OCI-LY3 (cell line): ENCODE data around the gene MRAP2.
"Not testable (repeated sequence)": the region's sequence is repeated elsewhere in the genome, so short reads cannot be mapped to it uniquely, and the experiment has no call there.

ENCODE experiments used
- H2AFZ ChIP-seq: fragments of 200-600, 300-600 bp; shearing (Covaris generic); 2 replicates; pipeline ENCODE4 v1.6.0; 2014; ENCODE audit warnings: antibody characterized with exemption, low read depth, low read length
- H3K27ac ChIP-seq: fragments of 200-600, 300-600 bp; sonication (generic); 2 replicates; pipeline ENCODE4 v1.5.1; 2014; ENCODE audit warnings: mild to moderate bottlenecking, low read length, moderate library complexity, mixed read lengths
- H3K27me3 ChIP-seq: fragments of 200-600, 300-600 bp; sonication (generic); 2 replicates; pipeline ENCODE4 v1.6.1; 2014; ENCODE audit warnings: low read depth, low read length, mixed read lengths
- H3K36me3 ChIP-seq: fragments of 200-600, 300-600 bp; sonication (generic); replicated peaks from 2 replicates; pipeline ENCODE3; 2014; ENCODE audit warnings: low read depth, low read length, mixed read lengths
- H3K4me1 ChIP-seq: fragments of 300-600, 200-600 bp; sonication (generic); 2 replicates; pipeline ENCODE4 v1.6.1; 2014; ENCODE audit warnings: low read length, mixed read lengths
- H3K4me2 ChIP-seq: fragments of 200-600, 300-600 bp; sonication (generic); 2 replicates; pipeline ENCODE4 v1.6.1; 2014; ENCODE audit warnings: low read length, mixed read lengths
- H3K4me3 ChIP-seq: fragments of 300-600, 200-600 bp; sonication (generic); 2 replicates; pipeline ENCODE4 v1.5.1; 2014; ENCODE audit warnings: antibody characterized with exemption, mild to moderate bottlenecking, low read length, moderate library complexity
- H3K79me2 ChIP-seq: fragments of 300-600, 200-600 bp; shearing (Covaris generic); 2 replicates; pipeline ENCODE4 v1.6.1; 2014; ENCODE audit warnings: mild to moderate bottlenecking, low read length, mixed read lengths
- H3K9ac ChIP-seq: fragments of 300-600, 200-600 bp; shearing (Covaris generic); 2 replicates; pipeline ENCODE4 v1.6.0; 2014; ENCODE audit warnings: mild to moderate bottlenecking, low read length, moderate library complexity
- H3K9me3 ChIP-seq: fragments of 200-600, 300-600 bp; shearing (Covaris generic); 2 replicates; pipeline ENCODE4 v1.6.1; 2014; ENCODE audit warnings: low read length, mixed read lengths; ENCODE audit not compliant: insufficient read depth
- H4K20me1 ChIP-seq: fragments of 200-600, 300-600 bp; sonication (generic); 2 replicates; pipeline ENCODE4 v1.6.1; 2016; ENCODE audit warnings: low read length, mixed read lengths; ENCODE audit not compliant: insufficient read depth
- EZH2phosphoT487 ChIP-seq: fragments of 200-600 bp; shearing (Covaris generic); IDR thresholded peaks from 2 replicates; pipeline ENCODE4 v1.6.1; 2018; ENCODE audit warnings: antibody characterized with exemption, mixed run types, low read depth
- TF ChIP-seq, protein P1 (sequence below): fragments of 200-600, 300-600 bp; sonication (generic); IDR thresholded peaks from 2 replicates; pipeline ENCODE4 v1.5.1; 2014; ENCODE audit warnings: antibody characterized with exemption, low read length, low read depth

The MRAP2 gene

DNA sequence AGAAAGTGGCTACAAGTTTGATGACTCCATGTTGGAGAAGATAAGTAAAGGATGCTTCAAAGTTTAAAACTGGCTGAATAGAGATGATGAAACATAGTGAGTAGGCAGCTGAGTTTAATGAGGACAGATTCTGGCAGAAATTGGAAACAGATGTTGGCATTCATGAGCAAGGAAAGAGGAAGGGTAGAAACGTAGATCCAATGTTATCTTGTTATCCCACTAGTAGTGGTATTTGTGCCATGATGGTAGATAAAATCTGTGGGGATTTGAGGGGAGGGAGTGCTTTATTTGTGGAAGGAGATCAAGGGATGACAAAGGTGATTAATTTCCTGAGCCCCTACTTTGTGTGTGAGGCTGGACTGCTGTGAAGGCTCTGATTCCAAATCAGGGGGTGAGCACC lies 69.5 kb downstream of the MRAP2 start:
- Histone ChIP-seq H4K20me1 (no peaks in the 10 kb centered on the region), H3K79me2 (no peaks in the 10 kb centered on the region), H3K27ac (no peak overlapping the region), H3K27me3 (no peaks in the 10 kb centered on the region), H3K4me1 (no peaks in the 10 kb centered on the region), H3K4me2 (no peak overlapping the region), H3K36me3 (no peaks in the 10 kb centered on the region), H3K4me3 (no peak overlapping the region), H2AFZ (no peak overlapping the region), H3K9me3 (no peaks in the 10 kb centered on the region), H3K9ac (no peak overlapping the region)
- TF ChIP-seq, protein P1, sequence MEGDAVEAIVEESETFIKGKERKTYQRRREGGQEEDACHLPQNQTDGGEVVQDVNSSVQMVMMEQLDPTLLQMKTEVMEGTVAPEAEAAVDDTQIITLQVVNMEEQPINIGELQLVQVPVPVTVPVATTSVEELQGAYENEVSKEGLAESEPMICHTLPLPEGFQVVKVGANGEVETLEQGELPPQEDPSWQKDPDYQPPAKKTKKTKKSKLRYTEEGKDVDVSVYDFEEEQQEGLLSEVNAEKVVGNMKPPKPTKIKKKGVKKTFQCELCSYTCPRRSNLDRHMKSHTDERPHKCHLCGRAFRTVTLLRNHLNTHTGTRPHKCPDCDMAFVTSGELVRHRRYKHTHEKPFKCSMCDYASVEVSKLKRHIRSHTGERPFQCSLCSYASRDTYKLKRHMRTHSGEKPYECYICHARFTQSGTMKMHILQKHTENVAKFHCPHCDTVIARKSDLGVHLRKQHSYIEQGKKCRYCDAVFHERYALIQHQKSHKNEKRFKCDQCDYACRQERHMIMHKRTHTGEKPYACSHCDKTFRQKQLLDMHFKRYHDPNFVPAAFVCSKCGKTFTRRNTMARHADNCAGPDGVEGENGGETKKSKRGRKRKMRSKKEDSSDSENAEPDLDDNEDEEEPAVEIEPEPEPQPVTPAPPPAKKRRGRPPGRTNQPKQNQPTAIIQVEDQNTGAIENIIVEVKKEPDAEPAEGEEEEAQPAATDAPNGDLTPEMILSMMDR = no peak
- TF ChIP-seq EZH2phosphoT487 = no peak

DNA sequence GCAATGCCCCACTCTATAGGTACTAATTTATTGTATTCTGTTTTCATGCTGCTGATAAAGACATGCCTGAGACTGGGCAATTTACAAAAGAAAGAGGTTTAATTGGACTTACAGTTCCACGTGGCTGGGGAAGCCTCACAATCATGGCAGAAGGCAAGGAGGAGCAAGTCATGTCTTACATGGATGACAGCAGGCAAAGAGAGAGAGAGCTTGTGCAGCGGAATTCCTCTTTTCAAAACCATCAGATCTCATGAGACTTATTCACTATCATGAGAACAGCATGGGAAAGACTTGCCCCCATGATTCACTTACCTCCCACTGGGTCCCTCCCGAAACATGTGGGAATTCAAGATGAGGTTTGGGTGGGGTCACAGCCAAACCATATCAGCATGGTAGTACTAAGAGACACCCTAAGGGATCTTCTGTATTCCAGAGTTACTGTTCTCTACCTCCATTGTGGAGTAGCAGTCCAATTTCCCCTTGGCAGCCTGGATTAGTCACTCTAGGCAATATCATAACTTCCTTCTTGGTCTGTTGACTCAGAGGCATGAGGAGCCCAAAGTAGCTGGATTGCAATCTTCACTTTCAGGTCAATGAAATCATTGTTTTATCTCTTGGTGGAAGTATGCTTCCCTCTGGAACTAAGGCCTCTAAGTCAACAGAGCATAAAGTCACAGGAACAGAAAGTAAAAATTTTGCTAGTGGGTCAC lies 71.8 kb downstream of the MRAP2 start:
- H3K9ac ChIP-seq, H3K9me3 ChIP-seq, H3K27ac ChIP-seq, H3K4me2 ChIP-seq, H4K20me1 ChIP-seq, H3K4me1 ChIP-seq, H3K36me3 ChIP-seq, H2AFZ ChIP-seq, H3K27me3 ChIP-seq, H3K4me3 ChIP-seq, H3K79me2 ChIP-seq: not testable (repeated sequence)

DNA sequence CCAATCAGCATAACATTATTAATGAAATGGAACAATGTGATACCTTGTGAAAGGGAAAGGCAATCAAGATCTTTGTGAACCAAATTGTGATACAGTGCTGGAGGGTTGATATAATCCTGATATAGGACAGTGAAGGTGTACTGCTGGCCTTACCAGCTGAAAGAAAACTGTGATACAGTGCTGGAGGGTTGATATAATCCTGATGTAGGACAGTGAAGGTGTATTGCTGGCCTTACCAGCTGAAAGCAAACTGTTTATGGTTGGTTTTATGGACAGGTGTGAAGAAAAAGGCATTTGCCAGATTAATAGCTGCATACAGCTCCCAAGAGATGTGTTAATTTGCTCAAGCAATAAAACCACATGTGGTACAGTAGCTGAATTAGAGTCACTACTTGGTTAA lies 73.9 kb downstream of the MRAP2 start:
- Histone ChIP-seq H3K27ac (no peak overlapping the region), H3K4me3 (no peak overlapping the region), H3K4me1 (no peaks in the 10 kb centered on the region), H3K4me2 (no peak overlapping the region), H3K36me3 (no peaks in the 10 kb centered on the region), H3K9me3 (no peaks in the 10 kb centered on the region), H3K27me3 (no peaks in the 10 kb centered on the region), H4K20me1 (no peaks in the 10 kb centered on the region), H3K9ac (no peak overlapping the region), H2AFZ (no peak overlapping the region), H3K79me2 (no peaks in the 10 kb centered on the region)
- no peak for TF ChIP-seq EZH2phosphoT487
- TF ChIP-seq, protein P1 = no peak

DNA sequence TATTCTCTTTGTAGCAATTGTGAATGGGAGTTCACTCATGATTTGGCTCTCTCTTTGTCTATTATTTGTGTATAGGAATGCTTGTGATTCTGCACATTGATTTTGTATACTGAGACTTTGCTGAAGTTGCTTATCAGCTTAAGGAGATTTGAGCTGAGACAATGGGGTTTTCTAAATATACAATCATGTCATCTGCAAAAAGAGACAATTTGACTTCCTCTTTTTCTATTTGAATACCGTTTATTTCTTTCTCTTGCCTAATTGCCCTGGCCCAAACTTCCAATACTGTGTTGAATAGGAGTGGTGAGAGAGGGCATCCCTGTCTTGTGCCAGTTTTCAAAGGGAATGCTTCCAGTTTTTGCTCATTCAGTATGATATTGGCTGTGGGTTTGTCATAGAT lies 77.8 kb downstream of the MRAP2 start:
- H3K27ac ChIP-seq, H3K4me3 ChIP-seq, H3K79me2 ChIP-seq, H3K4me1 ChIP-seq, H3K9me3 ChIP-seq, H3K9ac ChIP-seq, H2AFZ ChIP-seq, H3K27me3 ChIP-seq, H3K36me3 ChIP-seq, H3K4me2 ChIP-seq, H4K20me1 ChIP-seq: not testable (repeated sequence)

DNA sequence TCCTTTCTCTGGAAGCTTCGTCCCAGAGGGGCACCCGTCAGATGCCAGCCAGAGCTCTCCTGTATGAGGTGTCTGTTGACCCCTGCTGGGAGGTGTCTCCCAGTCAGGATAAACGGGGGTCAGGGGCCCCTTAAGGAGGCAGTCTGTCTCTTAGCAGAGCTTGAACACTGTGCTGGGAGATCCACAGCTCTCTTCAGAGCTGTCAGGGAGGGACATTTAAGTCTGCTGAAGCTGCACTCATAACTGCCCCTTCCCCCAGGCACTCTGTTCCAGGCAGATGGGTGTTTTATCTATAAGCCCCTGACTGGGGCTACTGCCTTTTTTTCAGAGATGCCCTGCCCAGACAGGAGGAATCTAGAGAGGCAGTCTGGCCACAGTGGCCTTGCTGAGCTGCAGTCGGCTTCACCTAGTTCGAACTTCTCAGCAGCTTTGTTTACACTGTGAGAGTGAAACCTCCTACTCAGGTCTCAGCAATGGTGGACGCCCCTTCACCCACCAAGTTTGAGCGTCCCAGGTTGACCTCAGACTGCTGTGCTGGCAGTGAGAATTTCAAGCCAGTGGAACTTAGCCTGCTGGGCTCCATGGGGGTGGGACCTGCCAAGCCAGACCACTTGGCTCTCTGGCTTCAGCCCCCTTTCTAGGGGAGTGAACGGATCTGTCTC lies 81.5 kb downstream of the MRAP2 start:
- H4K20me1 ChIP-seq, H3K4me1 ChIP-seq, H3K27me3 ChIP-seq, H3K9ac ChIP-seq, H3K4me3 ChIP-seq, H3K36me3 ChIP-seq, H3K79me2 ChIP-seq, H3K4me2 ChIP-seq, H3K9me3 ChIP-seq, H2AFZ ChIP-seq, H3K27ac ChIP-seq: not testable (repeated sequence)
